Mesenchymal stem cell (in vitro differentiated cells and primary cell): ENCODE results near the gene FHIT.

Source experiments
- DNase-seq: peaks from one replicate; pipeline ENCODE4 v3.0.0-alpha.2; 2013
- H2AFZ ChIP-seq: one replicate; pipeline ENCODE4 v1.6.1; 2013; ENCODE audit warnings: low read depth, mild to moderate bottlenecking, control low read depth, inconsistent platforms, low read length, moderate library complexity
- H2AK5ac ChIP-seq: 2 replicates; pipeline ENCODE4 v1.6.1; 2013; ENCODE audit warnings: low read length, moderate library complexity, mild to moderate bottlenecking, inconsistent platforms; ENCODE audit not compliant: severe bottlenecking
- H2BK120ac ChIP-seq: one replicate; pipeline ENCODE4 v1.6.1; 2013; ENCODE audit warnings: low read depth, mild to moderate bottlenecking, inconsistent platforms, low read length, moderate library complexity
- H2BK12ac ChIP-seq, 2 experiments: one replicate each; pipeline ENCODE4 v1.6.1; 2013; ENCODE audit warnings: inconsistent platforms in 2 of 2, low read length in 2 of 2, mild to moderate bottlenecking in 2 of 2, moderate library complexity in 2 of 2, control low read depth in 1 of 2
- H2BK15ac ChIP-seq: one replicate; pipeline ENCODE4 v1.6.1; 2013; ENCODE audit warnings: mild to moderate bottlenecking, low read depth, inconsistent platforms; ENCODE audit not compliant: poor library complexity, severe bottlenecking
- H2BK5ac ChIP-seq: 2 replicates; pipeline ENCODE4 v1.6.1; 2013; ENCODE audit warnings: low read depth, mild to moderate bottlenecking, low read length, control low read depth, inconsistent platforms; ENCODE audit not compliant: poor library complexity, severe bottlenecking
- H3K14ac ChIP-seq, 2 experiments: one replicate each; pipeline ENCODE4 v1.6.1; 2013; ENCODE audit warnings: inconsistent platforms in 2 of 2, low read length in 2 of 2, control low read depth in 1 of 2, mild to moderate bottlenecking in 1 of 2, moderate library complexity in 1 of 2
- H3K18ac ChIP-seq, 2 experiments: one replicate each; pipeline ENCODE4 v1.6.1; 2013; ENCODE audit warnings: inconsistent platforms in 2 of 2, low read length in 2 of 2, control low read depth in 1 of 2, low read depth in 1 of 2, mild to moderate bottlenecking in 1 of 2
- H3K23ac ChIP-seq, 2 experiments: one replicate each; pipeline ENCODE4 v1.6.1; 2013; ENCODE audit warnings: inconsistent platforms in 2 of 2, low read length in 2 of 2, mild to moderate bottlenecking in 2 of 2, moderate library complexity in 2 of 2, control low read depth in 1 of 2
- H3K27ac ChIP-seq: 2 replicates; pipeline ENCODE4 v1.5.1; 2013; ENCODE audit warnings: mild to moderate bottlenecking, moderate library complexity, low read length, control low read depth, inconsistent platforms; ENCODE audit not compliant: poor library complexity, severe bottlenecking
- H3K27me3 ChIP-seq, 2 experiments: 2 replicates each; pipeline versions ENCODE4 v1.6.1 to v1.7.0; 2013; ENCODE audit warnings: low read length in 2 of 2, mild to moderate bottlenecking in 2 of 2, moderate library complexity in 2 of 2, control low read depth in 1 of 2, inconsistent platforms in 1 of 2; ENCODE audit not compliant: control insufficient read depth in 1 of 2, insufficient read depth in 1 of 2
- H3K36me3 ChIP-seq, 2 experiments: 2 replicates each; pipeline versions ENCODE4 v1.6.1 to v1.7.0; 2013; ENCODE audit warnings: low read length in 2 of 2, control low read depth in 1 of 2, inconsistent platforms in 1 of 2, low read depth in 1 of 2, mild to moderate bottlenecking in 1 of 2; ENCODE audit not compliant: insufficient read depth in 2 of 2, control insufficient read depth in 1 of 2
- H3K4ac ChIP-seq, 2 experiments: one replicate each; pipeline ENCODE4 v1.6.1; 2013; ENCODE audit warnings: inconsistent platforms in 2 of 2, low read length in 2 of 2, mild to moderate bottlenecking in 2 of 2, moderate library complexity in 2 of 2, control low read depth in 1 of 2, low read depth in 1 of 2
- H3K4me1 ChIP-seq: 2 replicates; pipeline ENCODE4 v1.6.1; 2013; ENCODE audit warnings: low read depth, low read length, control low read depth; ENCODE audit not compliant: control insufficient read depth, insufficient read depth
- H3K4me2 ChIP-seq: 2 replicates; pipeline ENCODE4 v1.6.1; 2013; ENCODE audit warnings: low read length, mild to moderate bottlenecking, inconsistent platforms; ENCODE audit not compliant: poor library complexity, severe bottlenecking
- H3K4me3 ChIP-seq, 2 experiments: 2 replicates each; pipeline versions ENCODE4 v1.5.1 to v1.7.0; 2013; ENCODE audit warnings: low read length in 2 of 2, mild to moderate bottlenecking in 2 of 2, control low read depth in 1 of 2, low read depth in 1 of 2; ENCODE audit not compliant: insufficient read depth in 1 of 2
- H3K79me1 ChIP-seq: replicated peaks from 2 replicates; pipeline ENCODE4 v1.6.1; 2013; ENCODE audit warnings: mild to moderate bottlenecking, control low read depth, low read length, inconsistent platforms; ENCODE audit not compliant: poor library complexity, severe bottlenecking
- H3K9ac ChIP-seq: 2 replicates; pipeline ENCODE4 v1.7.0; 2013; ENCODE audit warnings: mild to moderate bottlenecking, low read length, moderate library complexity
- H3K9me3 ChIP-seq: 2 replicates; pipeline ENCODE4 v1.7.0; 2013; ENCODE audit warnings: mild to moderate bottlenecking, low read length; ENCODE audit not compliant: control insufficient read depth
- H4K8ac ChIP-seq: one replicate; pipeline ENCODE4 v1.6.1; 2013; ENCODE audit warnings: inconsistent platforms, mild to moderate bottlenecking, low read length, moderate library complexity
- H4K91ac ChIP-seq: one replicate; pipeline ENCODE4 v1.6.1; 2013; ENCODE audit warnings: mild to moderate bottlenecking, low read length, inconsistent platforms
- WGBS: methylation state at CpG from one replicate; pipeline ENCODE4 v1.1.7; 2013; ENCODE audit warnings: mixed read lengths; 5-methylcytosine and 5-hydroxymethylcytosine counted together

Gene FHIT

GRCh38 chr3:61134532-61134931, 116.7 kb downstream of the FHIT start:
- Histone ChIP-seq H3K36me3 (no peaks in the 10 kb centered on the region), H2BK5ac (no peak overlapping the region), H3K9me3 (no peaks in the 10 kb centered on the region), H3K4me3 (no peak overlapping the region), H2BK15ac (no peak overlapping the region), H3K27me3 (no peaks in the 10 kb centered on the region), H3K27ac (no peak overlapping the region), H3K18ac (no peak overlapping the region), H3K4ac (no peak overlapping the region), H2AFZ (no peak overlapping the region), H3K4me2 (no peak overlapping the region), H3K14ac (no peak overlapping the region), H4K91ac (no peak overlapping the region), H2BK120ac (no peak overlapping the region), H4K8ac (no peak overlapping the region), H3K4me1 (no peaks in the 10 kb centered on the region), H3K9ac (no peak overlapping the region), H3K23ac (no peak overlapping the region), H2AK5ac (no peak overlapping the region), H3K79me1 (no peaks in the 10 kb centered on the region), H2BK12ac (no peak overlapping the region)
- DNase-seq = no peak
- WGBS = 99% methylated on average over 3 of the region's 3 CpGs

GRCh38 chr3:61132062-61132461, 119.2 kb downstream of the FHIT start:
- Histone ChIP-seq H2BK120ac (no peak overlapping the region), H2BK5ac (no peak overlapping the region), H3K23ac (no peak overlapping the region), H3K27me3 (no peaks in the 10 kb centered on the region), H2BK12ac (no peak overlapping the region), H3K36me3 (no peaks in the 10 kb centered on the region), H3K14ac (no peak overlapping the region), H3K79me1 (no peaks in the 10 kb centered on the region), H2BK15ac (no peak overlapping the region), H3K9ac (no peak overlapping the region), H3K4me2 (no peak overlapping the region), H3K18ac (no peak overlapping the region), H2AK5ac (no peak overlapping the region), H3K27ac (no peak overlapping the region), H3K4me3 (no peak overlapping the region), H3K9me3 (no peaks in the 10 kb centered on the region), H4K91ac (no peak overlapping the region), H3K4ac (no peak overlapping the region), H2AFZ (no peak overlapping the region), H3K4me1 (no peaks in the 10 kb centered on the region), H4K8ac (no peak overlapping the region)
- DNase-seq = no peak

- no peak overlapping the region for H3K27ac ChIP-seq
- H2BK5ac ChIP-seq = no peak overlapping the region
- no peak overlapping the region for H4K8ac ChIP-seq
- no peak overlapping the region for H3K23ac ChIP-seq
- H3K18ac ChIP-seq = no peak overlapping the region
- no peak overlapping the region for H3K14ac ChIP-seq
- H3K9me3 ChIP-seq = peaks cover 3% of the 10 kb centered on the region
- H2BK120ac ChIP-seq = no peak overlapping the region
- no peak overlapping the region for H3K4me3 ChIP-seq
- no peak for DNase-seq
- H3K79me1 ChIP-seq = no peaks in the 10 kb centered on the region
- no peak overlapping the region for H2BK15ac ChIP-seq
- no peaks in the 10 kb centered on the region for H3K4me1 ChIP-seq
- no peak overlapping the region for H3K4me2 ChIP-seq
- H3K4ac ChIP-seq = no peak overlapping the region
- no peaks in the 10 kb centered on the region for H3K36me3 ChIP-seq
- 92% methylated on average over 2 of the region's 2 CpGs for WGBS
- H4K91ac ChIP-seq = no peak overlapping the region
- no peak overlapping the region for H2BK12ac ChIP-seq
- no peak overlapping the region for H2AFZ ChIP-seq
- H3K9ac ChIP-seq = no peak overlapping the region
- H3K27me3 ChIP-seq = no peaks in the 10 kb centered on the region
- H2AK5ac ChIP-seq = no peak overlapping the region
Observed at GRCh38 chr3:61118830-61119229, 132.4 kb downstream of the FHIT start.

- no peaks in the 10 kb centered on the region for H3K27me3 ChIP-seq
- no peak overlapping the region for H2AFZ ChIP-seq
- no peak overlapping the region for H3K23ac ChIP-seq
- WGBS = 78% methylated on average over 5 of the region's 7 CpGs
- no peak overlapping the region for H2BK120ac ChIP-seq
- H3K4ac ChIP-seq = no peak overlapping the region
- H3K79me1 ChIP-seq = no peaks in the 10 kb centered on the region
- H3K27ac ChIP-seq = no peak overlapping the region
- no peak overlapping the region for H2AK5ac ChIP-seq
- no peak overlapping the region for H4K8ac ChIP-seq
- H4K91ac ChIP-seq = no peak overlapping the region
- no peak overlapping the region for H3K4me3 ChIP-seq
- H2BK12ac ChIP-seq = no peak overlapping the region
- H3K14ac ChIP-seq = no peak overlapping the region
- no peak overlapping the region for H3K4me2 ChIP-seq
- H2BK5ac ChIP-seq = no peak overlapping the region
- no peaks in the 10 kb centered on the region for H3K4me1 ChIP-seq
- DNase-seq = no peak
- H3K18ac ChIP-seq = no peak overlapping the region
- H2BK15ac ChIP-seq = no peak overlapping the region
- no peak overlapping the region for H3K9ac ChIP-seq
- peaks cover 3% of the 10 kb centered on the region for H3K9me3 ChIP-seq
- H3K36me3 ChIP-seq = no peaks in the 10 kb centered on the region
Observed at GRCh38 chr3:61117045-61117898, 134.0 kb downstream of the FHIT start.
